Stimulated activated CD4-positive, alpha-beta T cell treated with anti-CD3 and anti-CD28 coated beads, Interleukin-12 subunit alpha, Interleukin-12 subunit beta, amount 100 ng/mL, for 4 hours (primary cell): ENCODE data around the gene ZNF438.
"Not testable (repeated sequence)": the region's sequence is repeated elsewhere in the genome, so short reads cannot be mapped to it uniquely, and the experiment has no call there.

Experiments
- DNase-seq: peaks from one replicate; pipeline ENCODE4 v3.0.0-alpha.2; 2020

ZNF438 gene

GRCh38 chr10:31041011-31041410 lies 9.3 kb upstream of the ZNF438 start:
- no peak for DNase-seq

- not testable (repeated sequence) for DNase-seq
These were observed 7.3 kb upstream of the ZNF438 start for GRCh38 chr10:31039006-31039405.

- no peak for DNase-seq
These were observed 6.1 kb upstream of the ZNF438 start for GRCh38 chr10:31037749-31038148.

- DNase-seq: no peak
These were observed 4.5 kb upstream of the ZNF438 start for GRCh38 chr10:31036209-31036608.

- DNase-seq: no peak
These were observed 3.7 kb upstream of the ZNF438 start for GRCh38 chr10:31035266-31035798.

- no peak for DNase-seq
These were observed 2.6 kb upstream of the ZNF438 start for GRCh38 chr10:31034098-31034909.

GRCh38 chr10:31033147-31033546 lies 1.5 kb upstream of the ZNF438 start:
- no peak for DNase-seq

- DNase-seq: peak; percentile 94
These were observed 830 bp upstream of the ZNF438 start for GRCh38 chr10:31032258-31033132.

- DNase-seq: no peak
These were observed 484 bp downstream of the ZNF438 start for GRCh38 chr10:31031205-31031557.

- DNase-seq: no peak
These were observed 865 bp downstream of the ZNF438 start for GRCh38 chr10:31030800-31031199.

GRCh38 chr10:31030260-31030659 lies 1.4 kb downstream of the ZNF438 start:
- no peak for DNase-seq

GRCh38 chr10:31028081-31028480 lies 3.6 kb downstream of the ZNF438 start:
- DNase-seq: no peak

GRCh38 chr10:31026279-31026678 lies 5.4 kb downstream of the ZNF438 start:
- DNase-seq: not testable (repeated sequence)

GRCh38 chr10:31025142-31025541 lies 6.5 kb downstream of the ZNF438 start:
- DNase-seq: no peak

GRCh38 chr10:31023558-31023957 lies 8.1 kb downstream of the ZNF438 start:
- no peak for DNase-seq

GRCh38 chr10:31020209-31020608 lies 11.5 kb downstream of the ZNF438 start:
- no peak for DNase-seq

GRCh38 chr10:31018962-31019361 lies 12.7 kb downstream of the ZNF438 start:
- no peak for DNase-seq

- no peak for DNase-seq
These were observed 13.3 kb downstream of the ZNF438 start for GRCh38 chr10:31018356-31018750.

- DNase-seq: no peak
These were observed 13.9 kb downstream of the ZNF438 start for GRCh38 chr10:31017534-31018355.

- no peak for DNase-seq
These were observed 17.3 kb downstream of the ZNF438 start for GRCh38 chr10:31014161-31014875.

- DNase-seq: no peak
These were observed 18.3 kb downstream of the ZNF438 start for GRCh38 chr10:31013331-31013730.

- no peak for DNase-seq
These were observed 20.0 kb downstream of the ZNF438 start for GRCh38 chr10:31011665-31012022.
